Measurements from ENCODE around the gene ZDHHC17. TPM values are rescaled to one million over a fixed set of nuclear protein-coding genes. Genes with fewer than 3 reads are reported as not detected.

The ZDHHC17 gene
- polyA plus RNA-seq, 1 experiment: 34.5 TPM

GRCh38 chr12:76882367-76882766, 118.5 kb downstream of the ZDHHC17 start:
- H3K4me3 ChIP-seq (ENCODE audit: low read depth, low read length): no peak overlapping the region
- POLR2A ChIA-PET: no interaction called here
- TF ChIP-seq CTCF (IDR thresholded peaks at IDR 0.05; ENCODE audit: insufficient read depth, low read depth, low read length): no peak
- H3K36me3 ChIP-seq (ENCODE audit: control insufficient read depth, insufficient read depth, low read length): no peaks in the 10 kb centered on the region
- no peaks in the 10 kb centered on the region for H3K27me3 ChIP-seq (ENCODE audit: control insufficient read depth, insufficient read depth, low read length)
- no peak for DNase-seq (ENCODE audit: low read depth)
- CTCF ChIA-PET: interaction anchor here (1.0 to 1.1 kb wide), 2 partner anchors 9 to 11 kb away, joined by 3 read pairs; no protein-coding TSS in a partner anchor

- POLR2A ChIA-PET: interaction anchor here (0.6 kb wide), 1 partner anchor 17 kb away, joined by 4 read pairs; no protein-coding TSS in a partner anchor
- no peak for DNase-seq (ENCODE audit: low read depth)
Measured at GRCh38 chr12:76883151-76883550, 119.2 kb downstream of the ZDHHC17 start.

GRCh38 chr12:76883811-76884210, 119.9 kb downstream of the ZDHHC17 start:
- no peak overlapping the region for H3K4me3 ChIP-seq (ENCODE audit: low read depth, low read length)
- CTCF ChIA-PET: interaction anchor here (2.9 kb wide), 1 partner anchor 32 kb away, joined by 8 read pairs; no protein-coding TSS in a partner anchor
- TF ChIP-seq CTCF (IDR thresholded peaks at IDR 0.05; ENCODE audit: insufficient read depth, low read depth, low read length): no peak

More at GRCh38 chr12:76883151-76883550, 119.2 kb downstream of the ZDHHC17 start:
- CTCF ChIA-PET: interaction anchor here (0.7 to 1.0 kb wide), 2 partner anchors 10 to 21 kb away, joined by 3 read pairs; no protein-coding TSS in a partner anchor
- no peak for TF ChIP-seq CTCF (IDR thresholded peaks at IDR 0.05; ENCODE audit: insufficient read depth, low read depth, low read length)
- Histone ChIP-seq H3K4me3 (ENCODE audit: low read depth, low read length) (no peak overlapping the region), H3K36me3 (ENCODE audit: control insufficient read depth, insufficient read depth, low read length) (no peaks in the 10 kb centered on the region), H3K27me3 (ENCODE audit: control insufficient read depth, insufficient read depth, low read length) (no peaks in the 10 kb centered on the region)

GRCh38 chr12:76888775-76889174, 124.9 kb downstream of the ZDHHC17 start:
- H3K27me3 ChIP-seq (ENCODE audit: control insufficient read depth, insufficient read depth, low read length): no peaks in the 10 kb centered on the region

More at GRCh38 chr12:76883811-76884210, 119.9 kb downstream of the ZDHHC17 start:
- POLR2A ChIA-PET: interaction anchor here (0.6 kb wide), 1 partner anchor 18 kb away, joined by 4 read pairs; no protein-coding TSS in a partner anchor
- no peaks in the 10 kb centered on the region for H3K27me3 ChIP-seq (ENCODE audit: control insufficient read depth, insufficient read depth, low read length)
- no peaks in the 10 kb centered on the region for H3K36me3 ChIP-seq (ENCODE audit: control insufficient read depth, insufficient read depth, low read length)
- no peak for DNase-seq (ENCODE audit: low read depth)

More at GRCh38 chr12:76888775-76889174, 124.9 kb downstream of the ZDHHC17 start:
- ChIA-PET CTCF (no interaction called here), POLR2A (no interaction called here)
- no peak for TF ChIP-seq CTCF (IDR thresholded peaks at IDR 0.05; ENCODE audit: insufficient read depth, low read depth, low read length)
- no peaks in the 10 kb centered on the region for H3K36me3 ChIP-seq (ENCODE audit: control insufficient read depth, insufficient read depth, low read length)
- no peak overlapping the region for H3K4me3 ChIP-seq (ENCODE audit: low read depth, low read length)
- DNase-seq (ENCODE audit: low read depth): no peak

Measured in BJ (cell line).